ENCODE measurements around the gene MID1.

MID1 gene

DNA sequence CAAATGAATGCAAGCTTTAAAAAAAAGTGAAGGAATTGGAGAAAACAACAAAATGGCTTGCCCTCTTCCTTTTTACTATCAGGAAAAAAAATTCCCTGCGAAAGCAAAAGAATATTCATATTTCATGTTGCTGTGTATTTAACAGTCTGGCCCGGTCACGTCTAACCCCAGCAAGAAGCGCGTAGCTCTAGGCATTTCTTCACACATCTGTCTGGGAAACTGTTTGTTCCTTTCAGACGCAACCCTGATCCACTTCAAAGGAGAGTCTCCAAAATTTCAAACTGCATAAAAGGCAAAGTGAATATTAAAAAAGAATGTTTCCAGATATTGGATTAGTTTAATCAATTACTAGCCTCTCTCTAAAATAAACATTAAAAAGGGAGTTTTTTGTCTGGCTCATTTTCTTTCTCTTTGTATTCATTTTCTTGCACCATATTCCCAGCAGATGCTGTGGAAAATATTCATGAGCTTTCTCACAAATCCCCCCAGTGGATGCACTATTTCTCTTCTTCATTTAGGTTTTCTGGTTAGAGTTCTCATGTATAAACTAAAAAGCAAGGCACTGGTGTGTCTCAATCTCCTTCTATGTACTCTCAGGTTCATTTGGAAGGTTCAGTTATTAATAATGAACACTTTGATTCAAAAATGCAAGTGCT, 145.3 kb downstream of the MID1 start:
- no peaks in the 10 kb centered on the region for H3K79me2 ChIP-seq (ENCODE audit: insufficient read depth, low read length)
- H3K27me3 ChIP-seq (ENCODE audit: insufficient read depth, low read length, poor library complexity, severe bottlenecking): no peaks in the 10 kb centered on the region
- H3K4me3 ChIP-seq (ENCODE audit: low read length, poor library complexity, severe bottlenecking): no peak overlapping the region
- no peaks in the 10 kb centered on the region for H3K9me2 ChIP-seq (replicated peaks; ENCODE audit: low read depth, low read length)
- no peak overlapping the region for H3K4me2 ChIP-seq (ENCODE audit: low read depth, low read length, poor library complexity, severe bottlenecking)
- H3K36me3 ChIP-seq (ENCODE audit: insufficient read depth, low read length): no peaks in the 10 kb centered on the region
- no peaks in the 10 kb centered on the region for H3F3A ChIP-seq (ENCODE audit: low read depth)
- H3K9me3 ChIP-seq (ENCODE audit: insufficient read depth, low read depth, low read length): no peaks in the 10 kb centered on the region
- no peaks in the 10 kb centered on the region for H4K20me1 ChIP-seq (ENCODE audit: insufficient read depth, low read length, poor library complexity, severe bottlenecking)
- TF ChIP-seq, protein P1, sequence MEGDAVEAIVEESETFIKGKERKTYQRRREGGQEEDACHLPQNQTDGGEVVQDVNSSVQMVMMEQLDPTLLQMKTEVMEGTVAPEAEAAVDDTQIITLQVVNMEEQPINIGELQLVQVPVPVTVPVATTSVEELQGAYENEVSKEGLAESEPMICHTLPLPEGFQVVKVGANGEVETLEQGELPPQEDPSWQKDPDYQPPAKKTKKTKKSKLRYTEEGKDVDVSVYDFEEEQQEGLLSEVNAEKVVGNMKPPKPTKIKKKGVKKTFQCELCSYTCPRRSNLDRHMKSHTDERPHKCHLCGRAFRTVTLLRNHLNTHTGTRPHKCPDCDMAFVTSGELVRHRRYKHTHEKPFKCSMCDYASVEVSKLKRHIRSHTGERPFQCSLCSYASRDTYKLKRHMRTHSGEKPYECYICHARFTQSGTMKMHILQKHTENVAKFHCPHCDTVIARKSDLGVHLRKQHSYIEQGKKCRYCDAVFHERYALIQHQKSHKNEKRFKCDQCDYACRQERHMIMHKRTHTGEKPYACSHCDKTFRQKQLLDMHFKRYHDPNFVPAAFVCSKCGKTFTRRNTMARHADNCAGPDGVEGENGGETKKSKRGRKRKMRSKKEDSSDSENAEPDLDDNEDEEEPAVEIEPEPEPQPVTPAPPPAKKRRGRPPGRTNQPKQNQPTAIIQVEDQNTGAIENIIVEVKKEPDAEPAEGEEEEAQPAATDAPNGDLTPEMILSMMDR (conservative IDR thresholded peaks at IDR 0.05; ENCODE audit: low read length): no peak
- no peak for TF ChIP-seq EZH2phosphoT487 (IDR thresholded peaks at IDR 0.05; ENCODE audit: borderline replicate concordance)
- no peaks in the 10 kb centered on the region for H3K4me1 ChIP-seq (ENCODE audit: insufficient read depth, low read length, poor library complexity, severe bottlenecking)
- H2AFZ ChIP-seq (ENCODE audit: low read length): no peak overlapping the region
- H3K9ac ChIP-seq (ENCODE audit: low read depth, low read length, poor library complexity, severe bottlenecking): no peak overlapping the region

DNA sequence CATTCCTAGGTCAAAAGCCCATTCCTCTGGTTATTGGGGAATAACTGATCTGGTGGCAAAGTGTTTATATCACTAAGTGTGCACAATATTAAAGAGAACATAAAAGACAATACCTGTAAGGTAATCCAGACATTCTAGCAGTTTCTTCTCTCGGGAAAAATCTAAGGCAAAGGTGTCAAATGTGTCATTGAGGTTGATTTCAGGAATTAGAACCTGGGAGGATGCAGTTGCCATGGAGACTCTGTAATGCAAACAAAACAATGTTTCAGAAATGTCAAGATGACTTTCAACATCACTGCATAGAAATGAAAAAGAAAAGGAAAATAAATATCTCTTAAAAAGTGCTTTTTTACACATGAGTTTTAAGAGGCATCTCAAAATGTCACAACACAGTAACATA, 145.9 kb downstream of the MID1 start:
- no peaks in the 10 kb centered on the region for H3K9me3 ChIP-seq (ENCODE audit: insufficient read depth, low read depth, low read length)
- no peak for TF ChIP-seq EZH2phosphoT487 (IDR thresholded peaks at IDR 0.05; ENCODE audit: borderline replicate concordance)
- TF ChIP-seq, protein P1 (conservative IDR thresholded peaks at IDR 0.05; ENCODE audit: low read length): no peak
- no peak overlapping the region for H3K9ac ChIP-seq (ENCODE audit: low read depth, low read length, poor library complexity, severe bottlenecking)
- no peak overlapping the region for H2AFZ ChIP-seq (ENCODE audit: low read length)
- no peaks in the 10 kb centered on the region for H3K27me3 ChIP-seq (ENCODE audit: insufficient read depth, low read length, poor library complexity, severe bottlenecking)
- no peaks in the 10 kb centered on the region for H3F3A ChIP-seq (ENCODE audit: low read depth)
- H3K4me2 ChIP-seq (ENCODE audit: low read depth, low read length, poor library complexity, severe bottlenecking): no peak overlapping the region
- H3K4me1 ChIP-seq (ENCODE audit: insufficient read depth, low read length, poor library complexity, severe bottlenecking): no peaks in the 10 kb centered on the region
- H3K36me3 ChIP-seq (ENCODE audit: insufficient read depth, low read length): no peaks in the 10 kb centered on the region
- no peaks in the 10 kb centered on the region for H3K79me2 ChIP-seq (ENCODE audit: insufficient read depth, low read length)
- no peak overlapping the region for H3K4me3 ChIP-seq (ENCODE audit: low read length, poor library complexity, severe bottlenecking)
- H3K9me2 ChIP-seq (replicated peaks; ENCODE audit: low read depth, low read length): no peaks in the 10 kb centered on the region
- no peaks in the 10 kb centered on the region for H4K20me1 ChIP-seq (ENCODE audit: insufficient read depth, low read length, poor library complexity, severe bottlenecking)

DNA sequence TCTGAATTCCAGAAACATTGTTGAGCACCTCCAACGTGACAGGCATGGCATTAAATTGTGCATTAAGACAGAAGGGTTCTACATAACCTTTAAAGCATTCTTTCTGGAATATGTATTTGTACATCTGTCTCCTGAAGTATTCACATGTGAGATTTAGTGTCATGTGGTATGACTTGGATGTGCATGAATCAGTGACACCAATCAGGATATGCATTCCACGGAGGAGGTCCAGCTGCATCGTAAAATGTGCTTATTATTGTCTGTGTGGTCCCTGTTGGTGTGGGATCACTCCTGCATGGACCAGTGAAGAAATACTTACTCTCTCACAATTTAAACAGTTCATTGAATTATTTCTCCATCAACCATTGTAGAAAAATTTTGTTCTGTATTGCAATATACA, 149.0 kb downstream of the MID1 start:
- Histone ChIP-seq H3K27me3 (ENCODE audit: insufficient read depth, low read length, poor library complexity, severe bottlenecking) (no peaks in the 10 kb centered on the region), H2AFZ (ENCODE audit: low read length) (no peak overlapping the region), H3K9me3 (ENCODE audit: insufficient read depth, low read depth, low read length) (no peaks in the 10 kb centered on the region), H4K20me1 (ENCODE audit: insufficient read depth, low read length, poor library complexity, severe bottlenecking) (no peaks in the 10 kb centered on the region), H3K9ac (ENCODE audit: low read depth, low read length, poor library complexity, severe bottlenecking) (no peak overlapping the region), H3K36me3 (ENCODE audit: insufficient read depth, low read length) (no peaks in the 10 kb centered on the region), H3K79me2 (ENCODE audit: insufficient read depth, low read length) (no peaks in the 10 kb centered on the region), H3F3A (ENCODE audit: low read depth) (no peaks in the 10 kb centered on the region), H3K9me2 (replicated peaks; ENCODE audit: low read depth, low read length) (no peaks in the 10 kb centered on the region), H3K4me3 (ENCODE audit: low read length, poor library complexity, severe bottlenecking) (no peak overlapping the region), H3K4me2 (ENCODE audit: low read depth, low read length, poor library complexity, severe bottlenecking) (no peak overlapping the region), H3K4me1 (ENCODE audit: insufficient read depth, low read length, poor library complexity, severe bottlenecking) (no peaks in the 10 kb centered on the region)
- TF ChIP-seq, protein P1 (conservative IDR thresholded peaks at IDR 0.05; ENCODE audit: low read length): no peak
- no peak for TF ChIP-seq EZH2phosphoT487 (IDR thresholded peaks at IDR 0.05; ENCODE audit: borderline replicate concordance)
